HEK293 (cell line): Measurements from ENCODE around the gene MATCAP1.

Source experiments
- ZNF138 ChIP-seq: fragments of 450-650 bp; formaldehyde crosslinking; IDR thresholded peaks from 2 replicates; pipeline ENCODE4 v1.5.1; 2016; ENCODE audit warnings: missing biosample characterization, missing genetic modification characterization, borderline replicate concordance
- ZNF274 ChIP-seq, 2 experiments: fragments of 200-500 bp in 1 of 2; fragments of 450-650 bp in 1 of 2; sonication (Bioruptor generic) in 1 of 2; formaldehyde crosslinking in 1 of 2; IDR thresholded peaks; 2 replicates each; pipeline versions ENCODE4 v1.5.1 to v1.6.1; 2014 to 2016; ENCODE audit warnings: borderline replicate concordance in 1 of 2, inconsistent platforms in 1 of 2, low read length in 1 of 2, missing biosample characterization in 1 of 2, missing genetic modification characterization in 1 of 2
- TF ChIP-seq, protein P1 (sequence below): fragments of 450-650 bp; formaldehyde crosslinking; IDR thresholded peaks from 2 replicates; pipeline ENCODE4 v1.5.1; 2016; ENCODE audit warnings: missing biosample characterization, missing genetic modification characterization
- TF ChIP-seq, protein P2 (sequence below): fragments of 450-650 bp; formaldehyde crosslinking; IDR thresholded peaks from 2 replicates; pipeline ENCODE4 v1.5.1; 2016; ENCODE audit warnings: missing biosample characterization, missing genetic modification characterization

DNA sequence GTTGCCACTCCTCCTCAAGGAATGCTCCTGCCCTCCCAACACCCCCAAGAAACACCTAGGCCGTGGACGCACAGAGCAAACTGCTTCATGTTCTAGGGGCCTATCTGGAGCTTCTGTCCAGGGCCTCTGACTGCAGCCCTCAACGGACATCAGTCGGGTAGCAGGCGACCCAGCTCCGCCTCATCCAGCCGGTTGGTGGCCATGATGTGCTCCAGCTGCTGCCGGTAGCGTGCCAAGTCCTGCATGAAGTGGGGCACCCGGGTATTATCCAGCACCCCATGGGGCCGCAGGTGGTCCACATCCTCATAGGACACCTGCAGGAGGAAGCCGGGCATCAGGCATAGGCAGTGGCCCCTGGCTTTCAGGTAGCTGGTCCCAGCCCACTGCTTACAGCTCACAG, 7.1 kb downstream of the MATCAP1 start:
- TF ChIP-seq, protein P1, sequence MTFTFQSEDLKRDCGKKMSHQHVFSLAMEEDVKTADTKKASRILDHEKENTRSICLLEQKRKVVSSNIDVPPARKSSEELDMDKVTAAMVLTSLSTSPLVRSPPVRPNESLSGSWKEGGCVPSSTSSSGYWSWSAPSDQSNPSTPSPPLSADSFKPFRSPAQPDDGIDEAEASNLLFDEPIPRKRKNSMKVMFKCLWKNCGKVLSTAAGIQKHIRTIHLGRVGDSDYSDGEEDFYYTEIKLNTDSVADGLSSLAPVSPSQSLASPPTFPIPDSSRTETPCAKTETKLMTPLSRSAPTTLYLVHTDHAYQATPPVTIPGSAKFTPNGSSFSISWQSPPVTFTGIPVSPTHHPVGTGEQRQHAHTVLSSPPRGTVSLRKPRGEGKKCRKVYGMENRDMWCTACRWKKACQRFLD (tag by site-specific recombination), result no peak
- TF ChIP-seq ZNF274 (IDR thresholded peaks at IDR 0.05; ENCODE audit: low read length) (no peak), ZNF274 (tag by site-specific recombination; IDR thresholded peaks at IDR 0.05; ENCODE audit: borderline replicate concordance) (no peak), ZNF138 (tag by site-specific recombination) (no peak)
- TF ChIP-seq, protein P2, sequence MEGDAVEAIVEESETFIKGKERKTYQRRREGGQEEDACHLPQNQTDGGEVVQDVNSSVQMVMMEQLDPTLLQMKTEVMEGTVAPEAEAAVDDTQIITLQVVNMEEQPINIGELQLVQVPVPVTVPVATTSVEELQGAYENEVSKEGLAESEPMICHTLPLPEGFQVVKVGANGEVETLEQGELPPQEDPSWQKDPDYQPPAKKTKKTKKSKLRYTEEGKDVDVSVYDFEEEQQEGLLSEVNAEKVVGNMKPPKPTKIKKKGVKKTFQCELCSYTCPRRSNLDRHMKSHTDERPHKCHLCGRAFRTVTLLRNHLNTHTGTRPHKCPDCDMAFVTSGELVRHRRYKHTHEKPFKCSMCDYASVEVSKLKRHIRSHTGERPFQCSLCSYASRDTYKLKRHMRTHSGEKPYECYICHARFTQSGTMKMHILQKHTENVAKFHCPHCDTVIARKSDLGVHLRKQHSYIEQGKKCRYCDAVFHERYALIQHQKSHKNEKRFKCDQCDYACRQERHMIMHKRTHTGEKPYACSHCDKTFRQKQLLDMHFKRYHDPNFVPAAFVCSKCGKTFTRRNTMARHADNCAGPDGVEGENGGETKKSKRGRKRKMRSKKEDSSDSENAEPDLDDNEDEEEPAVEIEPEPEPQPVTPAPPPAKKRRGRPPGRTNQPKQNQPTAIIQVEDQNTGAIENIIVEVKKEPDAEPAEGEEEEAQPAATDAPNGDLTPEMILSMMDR (tag by site-specific recombination), result no peak
